Measurements from ENCODE around the gene FAAP100.

DNA sequence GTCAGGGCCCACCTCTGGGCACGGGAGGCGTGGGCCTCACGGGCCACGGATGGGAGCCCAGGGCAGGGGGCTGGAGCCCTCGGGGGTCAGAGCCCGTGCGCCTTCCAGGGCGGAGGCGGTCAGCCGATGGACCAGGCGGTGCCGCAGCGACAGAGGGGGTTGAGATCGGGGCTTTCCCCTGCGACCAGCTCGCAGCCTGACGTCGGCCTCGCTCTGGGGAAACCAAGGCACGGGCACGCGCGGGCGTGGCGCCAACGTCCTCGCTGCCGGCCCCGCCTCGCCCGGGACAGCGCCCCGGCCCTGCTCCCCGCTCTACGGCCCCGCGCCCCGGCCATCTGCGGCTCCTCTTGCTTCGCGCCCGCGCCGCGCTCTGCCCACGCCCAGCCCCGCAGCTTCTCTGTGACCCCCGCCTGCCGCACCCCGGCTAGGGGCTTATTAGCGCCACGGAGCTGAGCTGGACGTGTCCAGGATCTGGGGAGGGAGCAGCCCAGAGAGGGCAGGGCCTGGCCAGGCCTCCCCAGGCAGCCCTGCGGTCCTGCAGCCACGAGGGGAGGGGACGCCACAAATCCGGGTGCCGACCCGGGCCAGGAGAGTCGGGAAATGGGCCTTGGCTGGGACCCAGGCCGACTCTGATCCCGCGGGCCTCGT lies 53.1 kb downstream of the FAAP100 start:
- TF ChIP-seq CTCF (IDR thresholded peaks at IDR 0.05) (no peak), POLR2A (IDR thresholded peaks at IDR 0.05) (no peak), POLR2AphosphoS5 (IDR thresholded peaks at IDR 0.05) (no peak)
